OCI-LY3 (cell line): ENCODE measurements around the gene TH.

ENCODE experiments used
- EZH2phosphoT487 ChIP-seq: fragments of 200-600 bp; shearing (Covaris generic); IDR thresholded peaks from 2 replicates; pipeline ENCODE4 v1.6.1; 2018; ENCODE audit warnings: antibody characterized with exemption, mixed run types, low read depth
- TF ChIP-seq, protein P1 (sequence below): fragments of 200-600, 300-600 bp; sonication (generic); IDR thresholded peaks from 2 replicates; pipeline ENCODE4 v1.5.1; 2014; ENCODE audit warnings: antibody characterized with exemption, low read length, low read depth

- TF ChIP-seq, protein P1, sequence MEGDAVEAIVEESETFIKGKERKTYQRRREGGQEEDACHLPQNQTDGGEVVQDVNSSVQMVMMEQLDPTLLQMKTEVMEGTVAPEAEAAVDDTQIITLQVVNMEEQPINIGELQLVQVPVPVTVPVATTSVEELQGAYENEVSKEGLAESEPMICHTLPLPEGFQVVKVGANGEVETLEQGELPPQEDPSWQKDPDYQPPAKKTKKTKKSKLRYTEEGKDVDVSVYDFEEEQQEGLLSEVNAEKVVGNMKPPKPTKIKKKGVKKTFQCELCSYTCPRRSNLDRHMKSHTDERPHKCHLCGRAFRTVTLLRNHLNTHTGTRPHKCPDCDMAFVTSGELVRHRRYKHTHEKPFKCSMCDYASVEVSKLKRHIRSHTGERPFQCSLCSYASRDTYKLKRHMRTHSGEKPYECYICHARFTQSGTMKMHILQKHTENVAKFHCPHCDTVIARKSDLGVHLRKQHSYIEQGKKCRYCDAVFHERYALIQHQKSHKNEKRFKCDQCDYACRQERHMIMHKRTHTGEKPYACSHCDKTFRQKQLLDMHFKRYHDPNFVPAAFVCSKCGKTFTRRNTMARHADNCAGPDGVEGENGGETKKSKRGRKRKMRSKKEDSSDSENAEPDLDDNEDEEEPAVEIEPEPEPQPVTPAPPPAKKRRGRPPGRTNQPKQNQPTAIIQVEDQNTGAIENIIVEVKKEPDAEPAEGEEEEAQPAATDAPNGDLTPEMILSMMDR, result no peak
- TF ChIP-seq EZH2phosphoT487, result no peak
These were observed 45.0 kb downstream of the TH start for GRCh38 chr11:2126520-2127085.
